B cell (primary cell): ENCODE data around the gene MKRN2OS. TPM values are rescaled to one million over a fixed set of nuclear protein-coding genes. Genes with fewer than 3 reads are reported as not detected.

Experiments
- ATAC-seq: fragments of 200-7000 bp; cut with Tn5 transposase; one replicate; pipeline ENCODE4 v1.10.0; 2021; ENCODE audit warnings: low read depth, mild to moderate bottlenecking, moderate number of reproducible peaks, moderate library complexity
- CTCF ChIA-PET: fragments of 350-600 bp; sonication (Branson Sonifier 250); formaldehyde crosslinking; loops from one replicate; lab custom pipeline; 2021; ENCODE audit warnings: antibody characterized with exemption, inconsistent platforms; lab: Charles Lee
- POLR2A ChIA-PET: fragments of 350-600 bp; sonication (Branson Sonifier 250); formaldehyde crosslinking; loops from one replicate; lab custom pipeline; 2021; ENCODE audit warnings: antibody characterized with exemption; lab: Charles Lee
- DNase-seq: peaks from one replicate; pipeline ENCODE4 v3.0.0; 2013
- H2AFZ ChIP-seq: 2 replicates; pipeline ENCODE4 v1.6.1; 2012; ENCODE audit warnings: mild to moderate bottlenecking, low read depth, low read length; ENCODE audit not compliant: insufficient read depth, poor library complexity, severe bottlenecking
- H3K27ac ChIP-seq, 2 donors: 1 replicate in 1 of 2; 2 replicates in 1 of 2; pipeline ENCODE4 v1.5.1; 2012 to 2013; ENCODE audit warnings: low read length in 2 of 2, mild to moderate bottlenecking in 2 of 2, moderate library complexity in 1 of 2
- H3K27me3 ChIP-seq, 4 experiments: fragments of 200-600 bp in 1 of 4; sonication (generic) in 1 of 4; replicated peaks in 1 of 4; 1 replicate in 2 of 4; 2 replicates in 2 of 4; pipeline versions ENCODE4 v1.6.1 to v1.7.0; 2013 to 2016; ENCODE audit warnings: low read length in 3 of 4, mild to moderate bottlenecking in 2 of 4, mixed read lengths in 1 of 4, moderate library complexity in 1 of 4; ENCODE audit not compliant: insufficient read depth in 4 of 4, control insufficient read depth in 3 of 4; ENCODE audit errors: control extremely low read depth in 1 of 4
- H3K36me3 ChIP-seq, 2 experiments: replicated peaks in 1 of 2; 1 replicate in 1 of 2; 2 replicates in 1 of 2; pipeline versions ENCODE4 v1.6.1 to v1.7.1; 2013; ENCODE audit warnings: low read length in 1 of 2; ENCODE audit not compliant: insufficient read depth in 2 of 2, control insufficient read depth in 1 of 2; ENCODE audit errors: control extremely low read depth in 1 of 2, extremely low read depth in 1 of 2
- H3K4me1 ChIP-seq, 2 donors: fragments of 200-600 bp in 1 of 2; sonication (generic) in 1 of 2; 1 replicate in 1 of 2; 2 replicates in 1 of 2; pipeline versions ENCODE4 v1.5.1 to v1.6.1; 2013 to 2017; ENCODE audit warnings: low read length in 2 of 2; ENCODE audit not compliant: control insufficient read depth in 2 of 2, insufficient read depth in 2 of 2
- H3K4me2 ChIP-seq: replicated peaks from 2 replicates; pipeline ENCODE3; 2012; ENCODE audit warnings: mild to moderate bottlenecking, low read depth, low read length; ENCODE audit not compliant: poor library complexity, severe bottlenecking
- H3K4me3 ChIP-seq, 5 experiments: fragments of 200-600 bp in 1 of 5; sonication (generic) in 1 of 5; 1 replicate in 3 of 5; 2 replicates in 2 of 5; pipeline versions ENCODE4 v1.5.1 to v1.7.0; 2011 to 2016; ENCODE audit warnings: low read length in 4 of 5, mild to moderate bottlenecking in 4 of 5, low read depth in 2 of 5, control low read depth in 1 of 5, moderate library complexity in 1 of 5; ENCODE audit not compliant: insufficient read depth in 1 of 5; ENCODE audit errors: control extremely low read depth in 1 of 5, extremely low read depth in 1 of 5
- H3K79me2 ChIP-seq: fragments of 200-600 bp; sonication (generic); one replicate; pipeline ENCODE4 v1.6.0; 2016; ENCODE audit warnings: low read length; ENCODE audit not compliant: control insufficient read depth, insufficient read depth
- H3K9ac ChIP-seq: fragments of 200-600 bp; sonication (generic); 2 replicates; pipeline ENCODE4 v1.6.1; 2017; ENCODE audit warnings: mild to moderate bottlenecking, low read length, moderate library complexity
- H3K9me3 ChIP-seq, 3 donors: one replicate each; pipeline versions ENCODE4 v1.6.1 to v1.7.1; 2013; ENCODE audit warnings: low read length in 2 of 3; ENCODE audit not compliant: control insufficient read depth in 2 of 3, insufficient read depth in 1 of 3; ENCODE audit errors: control extremely low read depth in 1 of 3
- H4K20me1 ChIP-seq: 2 replicates; pipeline ENCODE4 v1.6.0; 2012; ENCODE audit warnings: mild to moderate bottlenecking, low read length; ENCODE audit not compliant: insufficient read depth, control insufficient read depth, poor library complexity, severe bottlenecking
- H3K27ac Mint-ChIP-seq: one replicate; pipeline ENCODE4 v1.8.0; 2021; ENCODE audit warnings: mixed read lengths
- H3K27me3 Mint-ChIP-seq: one replicate; pipeline ENCODE4 v1.8.0; 2021; ENCODE audit warnings: mixed read lengths
- H3K4me1 Mint-ChIP-seq: one replicate; pipeline ENCODE4 v1.8.0; 2021; ENCODE audit warnings: mixed read lengths
- H3K4me3 Mint-ChIP-seq: one replicate; pipeline ENCODE4 v1.8.0; 2021; ENCODE audit warnings: mixed read lengths
- H3K9me3 Mint-ChIP-seq: one replicate; pipeline ENCODE4 v1.8.0; 2022; ENCODE audit warnings: mixed read lengths; ENCODE audit not compliant: insufficient read depth
- EZH2 ChIP-seq: IDR thresholded peaks from 2 replicates; pipeline ENCODE4 v1.6.1; 2012; ENCODE audit warnings: borderline replicate concordance, low read depth, mild to moderate bottlenecking, moderate library complexity, low read length; ENCODE audit not compliant: insufficient read depth, poor library complexity, severe bottlenecking
- WGBS: methylation state at CpG from one replicate; pipeline ENCODE4 v1.1.5; 2013; ENCODE audit warnings: missing lambda C conversion rate; ENCODE audit not compliant: insufficient coverage; 5-methylcytosine and 5-hydroxymethylcytosine counted together
- intact Hi-C: fragments of 100-400 bp; cut with micrococcal nuclease; formaldehyde crosslinking; loops from one replicate; pipeline ENCODE4 v1.10.0; 2022
- polyA plus RNA-seq: library from polyadenylated mRNA; depleted of rRNA; stranded (reverse); fragments of >200 nt; gene quantifications from 2 replicates; pipeline ENCODE4 v1.2.3, GENCODE V29; 2012
- total RNA-seq, 2 donors: library from RNA; stranded (reverse); fragments of 120-200 nt in 1 of 2; gene quantifications; 1 replicate in 1 of 2; 2 replicates in 1 of 2; pipeline versions ENCODE4 v1.2.3 to v1.2.4, GENCODE V29; 2013 to 2022
- TF ChIP-seq, protein P1 (sequence below): fragments of 200-600 bp; IDR thresholded peaks from one replicate; pipeline ENCODE4 v1.8.0; 2022; ENCODE audit warnings: antibody characterized with exemption, mild to moderate bottlenecking

Gene MKRN2OS
- total and polyA plus RNA-seq, 2 donors (not counting 1 experiment from before 2014, with no cell fraction given) = not detected

DNA sequence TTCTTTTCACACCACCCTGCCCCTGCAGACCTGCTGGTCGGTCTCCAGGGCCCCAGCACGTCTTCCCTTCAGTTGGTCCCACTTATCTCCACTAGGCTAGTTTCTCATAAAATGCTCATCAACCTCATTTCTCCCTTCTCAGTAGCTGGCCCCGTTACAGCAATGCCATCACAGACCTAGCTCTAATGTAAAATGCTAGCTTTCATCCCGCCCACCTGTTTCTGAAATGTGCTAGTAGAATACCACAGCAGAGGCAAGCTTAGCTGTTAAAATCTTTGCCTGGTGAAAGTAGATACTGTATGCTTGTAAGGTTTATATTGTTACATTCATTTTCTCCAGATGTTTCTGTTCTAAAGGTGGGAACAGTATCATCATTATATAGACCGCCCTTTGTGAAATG lies 13.1 kb downstream of the MKRN2OS start:
- H3K4me3 ChIP-seq = no peak overlapping the region
- no peak for ATAC-seq
- H3K9ac ChIP-seq = no peak overlapping the region
- no peak for TF ChIP-seq EZH2
- TF ChIP-seq, protein P1, sequence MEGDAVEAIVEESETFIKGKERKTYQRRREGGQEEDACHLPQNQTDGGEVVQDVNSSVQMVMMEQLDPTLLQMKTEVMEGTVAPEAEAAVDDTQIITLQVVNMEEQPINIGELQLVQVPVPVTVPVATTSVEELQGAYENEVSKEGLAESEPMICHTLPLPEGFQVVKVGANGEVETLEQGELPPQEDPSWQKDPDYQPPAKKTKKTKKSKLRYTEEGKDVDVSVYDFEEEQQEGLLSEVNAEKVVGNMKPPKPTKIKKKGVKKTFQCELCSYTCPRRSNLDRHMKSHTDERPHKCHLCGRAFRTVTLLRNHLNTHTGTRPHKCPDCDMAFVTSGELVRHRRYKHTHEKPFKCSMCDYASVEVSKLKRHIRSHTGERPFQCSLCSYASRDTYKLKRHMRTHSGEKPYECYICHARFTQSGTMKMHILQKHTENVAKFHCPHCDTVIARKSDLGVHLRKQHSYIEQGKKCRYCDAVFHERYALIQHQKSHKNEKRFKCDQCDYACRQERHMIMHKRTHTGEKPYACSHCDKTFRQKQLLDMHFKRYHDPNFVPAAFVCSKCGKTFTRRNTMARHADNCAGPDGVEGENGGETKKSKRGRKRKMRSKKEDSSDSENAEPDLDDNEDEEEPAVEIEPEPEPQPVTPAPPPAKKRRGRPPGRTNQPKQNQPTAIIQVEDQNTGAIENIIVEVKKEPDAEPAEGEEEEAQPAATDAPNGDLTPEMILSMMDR = no peak
- Mint-ChIP-seq H3K27me3 (no peaks in the 10 kb centered on the region), H3K4me1 (no peaks in the 10 kb centered on the region), H3K4me3 (no peak overlapping the region), H3K9me3 (no peaks in the 10 kb centered on the region), H3K27ac (no peak overlapping the region)
- H3K36me3 ChIP-seq = peaks cover 5 to 30% of the 10 kb centered on the region in 2 experiments
- no peaks in the 10 kb centered on the region for H3K9me3 ChIP-seq
- CTCF ChIA-PET = no interaction called here
- H4K20me1 ChIP-seq = no peaks in the 10 kb centered on the region
- no peaks in the 10 kb centered on the region for H3K27me3 ChIP-seq
- WGBS = 100% methylated on average over 2 of the region's 5 CpGs
- H2AFZ ChIP-seq = no peak overlapping the region
- no peak overlapping the region for H3K4me2 ChIP-seq
- intact Hi-C loops = no loop called here
- no peaks in the 10 kb centered on the region for H3K4me1 ChIP-seq
- POLR2A ChIA-PET = no interaction called here
- no peak for DNase-seq
- no peak overlapping the region for H3K27ac ChIP-seq
- no peaks in the 10 kb centered on the region for H3K79me2 ChIP-seq

- ATAC-seq (no peak), DNase-seq (no peak)
- CTCF ChIA-PET = no interaction called here
- peaks cover 5 to 27% of the 10 kb centered on the region in 2 experiments for H3K36me3 ChIP-seq
- WGBS = 100% methylated on average over 2 of the region's 3 CpGs
- Mint-ChIP-seq H3K27me3 (no peaks in the 10 kb centered on the region), H3K4me1 (no peaks in the 10 kb centered on the region), H3K4me3 (no peak overlapping the region), H3K9me3 (no peaks in the 10 kb centered on the region), H3K27ac (no peak overlapping the region)
- H3K9ac ChIP-seq = no peak overlapping the region
- H3K4me2 ChIP-seq = no peak overlapping the region
- no peaks in the 10 kb centered on the region for H3K4me1 ChIP-seq
- no peaks in the 10 kb centered on the region for H3K79me2 ChIP-seq
- no peak overlapping the region for H3K27ac ChIP-seq
- TF ChIP-seq EZH2 = no peak
- POLR2A ChIA-PET = no interaction called here
- H2AFZ ChIP-seq = no peak overlapping the region
- H3K27me3 ChIP-seq = no peaks in the 10 kb centered on the region
- intact Hi-C loops = no loop called here
- H3K4me3 ChIP-seq = no peak overlapping the region
- no peaks in the 10 kb centered on the region for H4K20me1 ChIP-seq
- H3K9me3 ChIP-seq = no peaks in the 10 kb centered on the region
Measured at GRCh38 chr3:12527757-12528143, 17.5 kb downstream of the MKRN2OS start.
